HCT116 (cell line): ENCODE measurements around the gene ACTN1. TPM values are rescaled to one million over a fixed set of nuclear protein-coding genes. Genes with fewer than 3 reads are reported as not detected.

Experiments used
- ATAC-seq: fragments of 200-7000 bp; cut with Tn5 transposase; 2 replicates; pipeline ENCODE4 v1.9.1; 2020; ENCODE audit warnings: mild to moderate bottlenecking, moderate library complexity
- BruUV-seq: library from RNA; stranded (reverse); fragments of 400-500 nt; replicated peaks from 2 replicates; lab custom pipeline; 2021; lab: Mats Ljungman, UMichigan
- CTCF ChIA-PET: fragments of 300-600 bp; sonication (Branson Sonifier 250); formaldehyde crosslinking; loops from one replicate; lab custom pipeline; 2021; ENCODE audit warnings: antibody characterized with exemption; lab: Charles Lee
- POLR2A ChIA-PET: fragments of 300-600, 350-600 bp; sonication (Branson Sonifier 250); formaldehyde crosslinking; loops from one replicate; lab custom pipeline; 2021; ENCODE audit warnings: antibody characterized with exemption; lab: Charles Lee
- RAD21 ChIA-PET, 2 experiments: fragments of 300-600 bp; sonication (Branson Sonifier 250); formaldehyde crosslinking; loops; one replicate each; lab custom pipeline; 2023; ENCODE audit warnings: low total read pairs in 2 of 2; ENCODE audit not compliant: uncharacterized antibody in 2 of 2, unreplicated experiment in 2 of 2, low non-redundant PET in 1 of 2; lab: Charles Lee
- DNase-seq: peaks from one replicate; pipeline ENCODE4 v3.0.0-alpha.2; 2010; ENCODE audit warnings: low read depth, low spot score
- H2AFZ ChIP-seq: fragments of 200-600 bp; shearing (Covaris generic), sonication (generic); 2 replicates; pipeline ENCODE4 v1.6.1; 2017; ENCODE audit warnings: low read depth, mixed run types, mixed read lengths, antibody characterized with exemption, low read length; ENCODE audit not compliant: poor library complexity, severe bottlenecking
- H3K27ac ChIP-seq: 2 replicates; pipeline ENCODE4 v1.5.1; 2012; ENCODE audit warnings: low read depth, low read length
- H3K27me3 ChIP-seq: fragments of 200-600 bp; sonication (generic); 2 replicates; pipeline ENCODE4 v1.6.1; 2016; ENCODE audit warnings: mixed run types, low read length, mixed read lengths; ENCODE audit not compliant: insufficient read depth
- H3K36me3 ChIP-seq, 2 experiments: fragments of 200-500 bp in 1 of 2; fragments of 200-600 bp in 1 of 2; sonication (Bioruptor generic) in 1 of 2; sonication (generic) in 1 of 2; 2 replicates each; pipeline versions ENCODE4 v1.5.1 to v1.6.1; 2014 to 2016; ENCODE audit warnings: low read length in 2 of 2, inconsistent platforms in 1 of 2, mixed read lengths in 1 of 2, mixed run types in 1 of 2; ENCODE audit not compliant: insufficient read depth in 2 of 2, control insufficient read depth in 1 of 2
- H3K4me1 ChIP-seq, 2 experiments: fragments of 200-600 bp in 1 of 2; sonication (generic) in 1 of 2; 2 replicates each; pipeline versions ENCODE4 v1.5.1 to v1.6.1; 2012 to 2017; ENCODE audit warnings: low read length in 2 of 2, inconsistent platforms in 1 of 2, mild to moderate bottlenecking in 1 of 2, mixed read lengths in 1 of 2, mixed run types in 1 of 2, moderate library complexity in 1 of 2; ENCODE audit not compliant: insufficient read depth in 2 of 2, control insufficient read depth in 1 of 2
- H3K4me2 ChIP-seq: fragments of 200-600 bp; sonication (generic); 2 replicates; pipeline ENCODE4 v1.6.1; 2017; ENCODE audit warnings: mixed run types, low read length, mixed read lengths
- H3K4me3 ChIP-seq, 2 experiments: fragments of 200-600 bp in 1 of 2; sonication (generic) in 1 of 2; replicated peaks in 1 of 2; 2 replicates each; pipeline ENCODE4 v1.5.1; 2011 to 2016; ENCODE audit warnings: low read length in 2 of 2, control low read depth in 1 of 2, low read depth in 1 of 2, mild to moderate bottlenecking in 1 of 2, mixed read lengths in 1 of 2, mixed run types in 1 of 2
- H3K79me2 ChIP-seq: fragments of 200-600 bp; sonication (generic); 2 replicates; pipeline ENCODE4 v1.6.1; 2017; ENCODE audit warnings: mild to moderate bottlenecking, mixed run types, low read length, moderate library complexity, mixed read lengths; ENCODE audit not compliant: insufficient read depth
- H3K9ac ChIP-seq: fragments of 200-600 bp; sonication (generic); 2 replicates; pipeline ENCODE4 v1.6.1; 2016; ENCODE audit warnings: low read length, mixed read lengths
- H3K9me2 ChIP-seq: fragments of 200-600 bp; sonication (generic), shearing (Covaris generic); 2 replicates; pipeline ENCODE4 v1.6.1; 2017; ENCODE audit warnings: mixed run types, mild to moderate bottlenecking, moderate library complexity; ENCODE audit not compliant: insufficient read depth
- H3K9me3 ChIP-seq, 2 experiments: fragments of 200-500 bp in 1 of 2; fragments of 200-600 bp in 1 of 2; sonication (Bioruptor generic) in 1 of 2; sonication (generic) in 1 of 2; 2 replicates each; pipeline ENCODE4 v1.6.1; 2014 to 2017; ENCODE audit warnings: low read length in 2 of 2, mixed read lengths in 2 of 2, inconsistent platforms in 1 of 2, low read depth in 1 of 2, mild to moderate bottlenecking in 1 of 2, mixed run types in 1 of 2, moderate library complexity in 1 of 2; ENCODE audit not compliant: control insufficient read depth in 1 of 2, insufficient read depth in 1 of 2
- H4K20me1 ChIP-seq: fragments of 200-600 bp; sonication (generic), shearing (Covaris generic); 2 replicates; pipeline ENCODE4 v1.6.1; 2017; ENCODE audit warnings: mixed run types, mild to moderate bottlenecking, moderate library complexity; ENCODE audit not compliant: insufficient read depth
- ATF3 ChIP-seq: IDR thresholded peaks from 2 replicates; pipeline ENCODE4 v1.6.1; 2012
- CBX3 ChIP-seq: IDR thresholded peaks from 2 replicates; pipeline ENCODE4 v1.6.1; 2012; ENCODE audit warnings: low read depth
- EZH2 ChIP-seq: fragments of 200-600 bp; sonication (generic); IDR thresholded peaks from 2 replicates; pipeline ENCODE4 v1.6.1; 2017; ENCODE audit warnings: antibody characterized with exemption, mixed run types
- JUND ChIP-seq: IDR thresholded peaks from 2 replicates; pipeline ENCODE4 v1.6.1; 2012
- POLR2AphosphoS5 ChIP-seq: IDR thresholded peaks from 2 replicates; pipeline ENCODE4 v1.6.1; 2011; ENCODE audit warnings: mild to moderate bottlenecking, low read depth, low read length, moderate library complexity
- REST ChIP-seq: IDR thresholded peaks from 2 replicates; pipeline ENCODE4 v1.6.1; 2012; ENCODE audit warnings: low read depth
- YY1 ChIP-seq: IDR thresholded peaks from 2 replicates; pipeline ENCODE4 v1.6.1; 2011; ENCODE audit warnings: low read length, low read depth, moderate library complexity, mild to moderate bottlenecking; ENCODE audit not compliant: insufficient replicate concordance; ENCODE audit errors: extremely low read depth
- intact Hi-C: fragments of 100-400 bp; cut with micrococcal nuclease; formaldehyde crosslinking; loops from 2 replicates; pipeline ENCODE4 v1.10.0; 2022
- total RNA-seq: library from RNA; stranded (reverse); gene quantifications from one replicate; pipeline ENCODE4 v1.2.1, GENCODE V29; 2021; ENCODE audit not compliant: unreplicated experiment
- TF ChIP-seq, protein P1 (sequence below): IDR thresholded peaks from 2 replicates; pipeline ENCODE4 v1.6.1; 2011; ENCODE audit warnings: mild to moderate bottlenecking, low read length, moderate library complexity; ENCODE audit not compliant: insufficient replicate concordance; ENCODE audit errors: extremely low read depth

ACTN1 gene
- total RNA-seq, 1 experiment from 2014 or later: 123 TPM

DNA sequence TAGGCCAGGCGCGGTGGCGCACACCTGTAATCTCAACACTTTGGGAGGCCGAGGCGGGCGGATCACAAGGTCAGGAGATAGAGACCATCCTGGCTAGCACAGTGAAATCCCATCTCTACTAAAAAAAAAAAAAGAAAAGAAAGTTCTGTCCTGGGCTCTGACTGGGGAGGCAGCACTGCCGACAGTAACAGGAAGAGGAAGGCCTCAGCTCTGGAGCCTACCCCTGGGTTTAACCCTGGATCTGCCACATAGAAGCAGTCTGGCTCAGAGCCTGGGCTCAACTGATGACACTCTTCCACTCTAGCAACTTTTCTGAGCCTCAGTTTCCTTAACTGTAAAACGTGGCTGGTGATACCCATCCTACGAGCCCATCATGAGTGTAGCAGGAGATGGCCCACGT is 60.5 kb downstream of the ACTN1 start:
- no TSS peak for BruUV-seq
- peaks cover 0 to 5% of the 10 kb centered on the region in 2 experiments; a peak in 1 of 4 replicates for H3K4me1 ChIP-seq
- no peak overlapping the region for H3K4me2 ChIP-seq
- no peak overlapping the region for H3K27ac ChIP-seq
- ChIA-PET RAD21 (no interaction called here), CTCF (no interaction called here), POLR2A (no interaction called here)
- no peak overlapping the region for H3K9ac ChIP-seq
- no peak overlapping the region for H3K4me3 ChIP-seq
- ATAC-seq: no peak
- H4K20me1 ChIP-seq: no peaks in the 10 kb centered on the region
- H3K79me2 ChIP-seq: peaks cover 15% of the 10 kb centered on the region; the same call in 1 of the 2 replicates
- DNase-seq: no peak
- H3K27me3 ChIP-seq: no peaks in the 10 kb centered on the region
- no peaks in the 10 kb centered on the region for H3K9me2 ChIP-seq
- TF ChIP-seq EZH2 (no peak), POLR2AphosphoS5 (no peak), CBX3 (no peak), ATF3 (no peak), JUND (no peak), REST (no peak), YY1 (no peak)
- TF ChIP-seq, protein P1, sequence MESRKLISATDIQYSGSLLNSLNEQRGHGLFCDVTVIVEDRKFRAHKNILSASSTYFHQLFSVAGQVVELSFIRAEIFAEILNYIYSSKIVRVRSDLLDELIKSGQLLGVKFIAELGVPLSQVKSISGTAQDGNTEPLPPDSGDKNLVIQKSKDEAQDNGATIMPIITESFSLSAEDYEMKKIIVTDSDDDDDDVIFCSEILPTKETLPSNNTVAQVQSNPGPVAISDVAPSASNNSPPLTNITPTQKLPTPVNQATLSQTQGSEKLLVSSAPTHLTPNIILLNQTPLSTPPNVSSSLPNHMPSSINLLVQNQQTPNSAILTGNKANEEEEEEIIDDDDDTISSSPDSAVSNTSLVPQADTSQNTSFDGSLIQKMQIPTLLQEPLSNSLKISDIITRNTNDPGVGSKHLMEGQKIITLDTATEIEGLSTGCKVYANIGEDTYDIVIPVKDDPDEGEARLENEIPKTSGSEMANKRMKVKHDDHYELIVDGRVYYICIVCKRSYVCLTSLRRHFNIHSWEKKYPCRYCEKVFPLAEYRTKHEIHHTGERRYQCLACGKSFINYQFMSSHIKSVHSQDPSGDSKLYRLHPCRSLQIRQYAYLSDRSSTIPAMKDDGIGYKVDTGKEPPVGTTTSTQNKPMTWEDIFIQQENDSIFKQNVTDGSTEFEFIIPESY: no peak
- H2AFZ ChIP-seq: no peak overlapping the region
- H3K36me3 ChIP-seq: peaks cover 15 to 20% of the 10 kb centered on the region in 2 experiments; a peak in 3 of 4 replicates
- intact Hi-C loops: no loop called here
- no peaks in the 10 kb centered on the region for H3K9me3 ChIP-seq
